ENCODE measurements around the gene OR14C36.

DNA sequence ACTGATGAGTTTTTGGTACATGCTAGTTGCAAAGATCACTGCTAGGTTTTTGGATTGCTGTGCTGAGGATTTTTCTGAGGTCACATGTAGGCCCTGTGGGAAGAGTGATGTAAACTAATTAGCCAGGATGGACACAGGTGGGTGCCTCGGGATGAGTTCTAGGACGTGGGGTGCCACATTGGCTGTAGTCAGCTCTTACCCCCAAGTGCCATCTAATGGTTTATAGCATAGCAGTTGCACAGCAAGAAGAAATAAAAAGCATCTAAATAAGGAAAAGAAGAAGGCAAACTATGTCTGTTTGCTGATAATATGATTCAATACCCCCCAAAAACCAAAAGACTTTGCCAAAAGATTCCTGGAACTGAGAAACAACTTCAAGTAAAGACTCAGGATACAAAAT lies 44.5 kb downstream of the OR14C36 start:
- TF ChIP-seq, protein P1, sequence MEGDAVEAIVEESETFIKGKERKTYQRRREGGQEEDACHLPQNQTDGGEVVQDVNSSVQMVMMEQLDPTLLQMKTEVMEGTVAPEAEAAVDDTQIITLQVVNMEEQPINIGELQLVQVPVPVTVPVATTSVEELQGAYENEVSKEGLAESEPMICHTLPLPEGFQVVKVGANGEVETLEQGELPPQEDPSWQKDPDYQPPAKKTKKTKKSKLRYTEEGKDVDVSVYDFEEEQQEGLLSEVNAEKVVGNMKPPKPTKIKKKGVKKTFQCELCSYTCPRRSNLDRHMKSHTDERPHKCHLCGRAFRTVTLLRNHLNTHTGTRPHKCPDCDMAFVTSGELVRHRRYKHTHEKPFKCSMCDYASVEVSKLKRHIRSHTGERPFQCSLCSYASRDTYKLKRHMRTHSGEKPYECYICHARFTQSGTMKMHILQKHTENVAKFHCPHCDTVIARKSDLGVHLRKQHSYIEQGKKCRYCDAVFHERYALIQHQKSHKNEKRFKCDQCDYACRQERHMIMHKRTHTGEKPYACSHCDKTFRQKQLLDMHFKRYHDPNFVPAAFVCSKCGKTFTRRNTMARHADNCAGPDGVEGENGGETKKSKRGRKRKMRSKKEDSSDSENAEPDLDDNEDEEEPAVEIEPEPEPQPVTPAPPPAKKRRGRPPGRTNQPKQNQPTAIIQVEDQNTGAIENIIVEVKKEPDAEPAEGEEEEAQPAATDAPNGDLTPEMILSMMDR (IDR thresholded peaks at IDR 0.05) = no peak
- no peak for TF ChIP-seq POLR2A (IDR thresholded peaks at IDR 0.05)
